Suprapubic skin (tissue), 4 donors: ENCODE measurements around the gene PLA2G1B.

Source experiments
- EP300 ChIP-seq: sonication (generic); formaldehyde crosslinking; IDR thresholded peaks from one replicate; pipeline ENCODE4 v1.6.1; 2017; ENCODE audit warnings: antibody characterized with exemption
- POLR2A ChIP-seq, 2 donors: fragments of 450-650 bp; IDR thresholded peaks; one replicate each; pipeline ENCODE4 v1.6.1; 2017; ENCODE audit warnings: antibody characterized with exemption in 2 of 2, mild to moderate bottlenecking in 2 of 2, moderate library complexity in 2 of 2
- POLR2AphosphoS5 ChIP-seq, 3 donors: sonication (generic); formaldehyde crosslinking; IDR thresholded peaks; one replicate each; pipeline ENCODE4 v1.6.1; 2017; ENCODE audit warnings: antibody characterized with exemption in 3 of 3
- TF ChIP-seq, protein P1 (sequence below), 2 donors: fragments of 200-600 bp in 1 of 2; fragments of 450-650 bp in 1 of 2; sonication (generic) in 1 of 2; IDR thresholded peaks; one replicate each; pipeline ENCODE4 v1.5.1; 2016 to 2019; ENCODE audit warnings: antibody characterized with exemption in 2 of 2, mild to moderate bottlenecking in 1 of 2, moderate library complexity in 1 of 2

GRCh38 chr12:120331390-120331789 is 3.8 kb upstream of the PLA2G1B start:
- TF ChIP-seq EP300: no peak
- TF ChIP-seq, protein P1, sequence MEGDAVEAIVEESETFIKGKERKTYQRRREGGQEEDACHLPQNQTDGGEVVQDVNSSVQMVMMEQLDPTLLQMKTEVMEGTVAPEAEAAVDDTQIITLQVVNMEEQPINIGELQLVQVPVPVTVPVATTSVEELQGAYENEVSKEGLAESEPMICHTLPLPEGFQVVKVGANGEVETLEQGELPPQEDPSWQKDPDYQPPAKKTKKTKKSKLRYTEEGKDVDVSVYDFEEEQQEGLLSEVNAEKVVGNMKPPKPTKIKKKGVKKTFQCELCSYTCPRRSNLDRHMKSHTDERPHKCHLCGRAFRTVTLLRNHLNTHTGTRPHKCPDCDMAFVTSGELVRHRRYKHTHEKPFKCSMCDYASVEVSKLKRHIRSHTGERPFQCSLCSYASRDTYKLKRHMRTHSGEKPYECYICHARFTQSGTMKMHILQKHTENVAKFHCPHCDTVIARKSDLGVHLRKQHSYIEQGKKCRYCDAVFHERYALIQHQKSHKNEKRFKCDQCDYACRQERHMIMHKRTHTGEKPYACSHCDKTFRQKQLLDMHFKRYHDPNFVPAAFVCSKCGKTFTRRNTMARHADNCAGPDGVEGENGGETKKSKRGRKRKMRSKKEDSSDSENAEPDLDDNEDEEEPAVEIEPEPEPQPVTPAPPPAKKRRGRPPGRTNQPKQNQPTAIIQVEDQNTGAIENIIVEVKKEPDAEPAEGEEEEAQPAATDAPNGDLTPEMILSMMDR (IDR thresholded peaks at IDR 0.05): no peak
- no peak for TF ChIP-seq POLR2A (IDR thresholded peaks at IDR 0.05)
- TF ChIP-seq POLR2AphosphoS5 (IDR thresholded peaks at IDR 0.05): no peak
